Raji (cell line): ENCODE measurements around the gene ZEB2.

Source experiments
- POLR2A ChIP-seq: IDR thresholded peaks from 2 replicates; pipeline ENCODE4 v1.6.1; 2011; ENCODE audit warnings: low read depth, low read length, control low read depth; ENCODE audit not compliant: insufficient read depth

ZEB2 gene

DNA sequence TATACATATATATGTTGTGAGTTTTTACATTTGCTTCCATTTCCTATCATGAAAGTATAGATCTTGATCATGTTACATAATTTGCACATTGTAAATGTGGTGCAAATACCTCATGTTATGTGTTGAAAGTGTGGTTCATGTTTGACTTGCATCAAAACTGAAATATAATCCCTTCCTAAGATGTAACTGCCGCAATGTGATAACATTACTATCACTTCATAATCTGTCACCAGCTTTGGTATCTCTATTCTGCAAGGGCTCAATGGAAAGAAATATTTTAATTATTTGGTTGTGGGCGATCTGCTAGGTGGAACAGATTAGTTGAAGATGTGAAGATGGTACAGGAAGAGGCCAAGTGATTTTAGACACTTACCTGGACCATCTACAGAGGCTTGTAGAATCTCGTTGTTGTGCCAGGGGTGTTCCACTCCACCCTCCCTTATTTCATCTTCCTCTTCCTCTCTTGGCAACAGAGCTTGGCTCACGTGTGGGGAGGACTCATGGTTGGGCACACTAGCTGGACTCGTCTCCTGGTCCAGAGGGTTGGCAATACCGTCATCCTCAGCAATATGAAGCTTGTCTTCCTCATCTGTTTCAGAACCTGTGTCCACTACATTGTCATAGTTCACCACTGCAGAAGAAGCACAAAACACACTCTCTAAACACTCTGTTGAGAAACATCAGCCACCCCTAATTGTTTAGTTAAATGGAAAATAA, 90.4 kb downstream of the ZEB2 start:
- TF ChIP-seq POLR2A: no peak

DNA sequence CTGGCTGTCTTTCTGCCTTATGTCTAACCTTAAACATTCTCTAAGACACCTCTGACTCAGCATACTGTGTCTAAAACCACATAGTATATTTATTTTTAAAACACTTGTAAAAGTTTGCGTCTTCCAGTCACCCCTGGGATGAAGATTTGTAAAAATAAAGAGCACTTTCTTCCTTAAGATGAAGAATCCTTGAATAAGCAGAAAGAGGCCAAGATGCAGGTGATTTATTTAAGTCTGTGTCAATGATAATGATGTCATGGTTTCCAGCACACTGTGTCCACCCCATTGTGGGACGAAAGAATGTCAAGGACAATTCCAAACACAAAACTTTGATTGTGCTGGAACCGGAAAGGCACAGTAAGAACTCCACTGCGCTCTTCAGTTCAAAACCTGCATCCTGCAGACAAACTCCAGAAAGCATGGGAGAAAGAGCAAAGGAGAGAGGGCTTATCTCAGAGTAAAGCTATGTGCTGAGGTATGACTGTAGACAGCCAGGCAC, 92.9 kb downstream of the ZEB2 start:
- TF ChIP-seq POLR2A: no peak

DNA sequence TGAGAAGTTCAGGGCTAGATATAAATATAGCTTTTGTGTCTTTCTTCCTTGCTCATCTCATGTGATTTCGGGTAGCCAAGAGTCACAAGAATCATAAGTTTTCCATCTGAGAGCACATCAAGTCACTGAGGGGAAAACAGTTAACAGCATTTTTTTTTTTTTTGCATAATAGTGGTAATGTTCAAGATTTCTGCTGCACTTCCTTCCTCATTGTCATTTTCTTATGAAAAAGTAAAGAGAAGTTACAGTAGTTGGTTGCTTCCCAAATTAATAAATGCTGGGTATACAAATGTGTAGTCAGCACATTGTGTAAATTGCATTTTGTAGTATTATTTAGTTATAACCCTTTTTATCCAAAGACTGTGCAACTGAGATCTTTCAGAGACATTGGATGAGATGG, 93.6 kb downstream of the ZEB2 start:
- TF ChIP-seq POLR2A: no peak

DNA sequence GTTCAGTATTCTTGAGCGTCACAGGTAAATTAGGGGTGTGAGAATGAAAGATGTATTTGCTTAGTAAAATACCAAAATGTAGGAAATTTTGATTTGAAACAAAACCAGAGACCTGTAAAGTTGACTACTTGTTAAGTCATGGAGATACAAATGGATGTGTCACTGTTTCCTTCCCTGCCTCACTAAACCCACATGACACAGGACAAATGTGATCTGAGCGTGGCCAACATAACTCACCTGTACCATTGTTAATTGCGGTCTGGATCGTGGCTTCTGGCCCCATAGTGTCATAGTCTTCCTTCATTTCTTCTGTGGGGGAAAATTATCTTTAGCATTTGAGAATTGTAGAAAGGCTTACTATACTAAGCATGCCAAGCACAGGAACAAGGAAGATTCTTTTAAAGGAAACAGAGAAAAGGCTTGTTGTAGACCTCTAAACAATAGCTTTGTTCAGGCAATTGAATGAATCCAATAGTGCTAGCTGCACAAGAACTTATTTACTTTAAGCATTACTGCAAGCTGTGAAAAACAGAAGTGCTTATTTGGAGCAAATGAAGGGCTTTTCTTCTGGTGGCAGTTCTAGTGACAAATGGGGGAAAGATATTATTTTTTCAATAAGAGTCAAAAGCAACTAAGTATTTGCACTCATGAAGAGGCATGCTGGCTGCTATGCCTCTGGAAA, 95.2 kb downstream of the ZEB2 start:
- no peak for TF ChIP-seq POLR2A

DNA sequence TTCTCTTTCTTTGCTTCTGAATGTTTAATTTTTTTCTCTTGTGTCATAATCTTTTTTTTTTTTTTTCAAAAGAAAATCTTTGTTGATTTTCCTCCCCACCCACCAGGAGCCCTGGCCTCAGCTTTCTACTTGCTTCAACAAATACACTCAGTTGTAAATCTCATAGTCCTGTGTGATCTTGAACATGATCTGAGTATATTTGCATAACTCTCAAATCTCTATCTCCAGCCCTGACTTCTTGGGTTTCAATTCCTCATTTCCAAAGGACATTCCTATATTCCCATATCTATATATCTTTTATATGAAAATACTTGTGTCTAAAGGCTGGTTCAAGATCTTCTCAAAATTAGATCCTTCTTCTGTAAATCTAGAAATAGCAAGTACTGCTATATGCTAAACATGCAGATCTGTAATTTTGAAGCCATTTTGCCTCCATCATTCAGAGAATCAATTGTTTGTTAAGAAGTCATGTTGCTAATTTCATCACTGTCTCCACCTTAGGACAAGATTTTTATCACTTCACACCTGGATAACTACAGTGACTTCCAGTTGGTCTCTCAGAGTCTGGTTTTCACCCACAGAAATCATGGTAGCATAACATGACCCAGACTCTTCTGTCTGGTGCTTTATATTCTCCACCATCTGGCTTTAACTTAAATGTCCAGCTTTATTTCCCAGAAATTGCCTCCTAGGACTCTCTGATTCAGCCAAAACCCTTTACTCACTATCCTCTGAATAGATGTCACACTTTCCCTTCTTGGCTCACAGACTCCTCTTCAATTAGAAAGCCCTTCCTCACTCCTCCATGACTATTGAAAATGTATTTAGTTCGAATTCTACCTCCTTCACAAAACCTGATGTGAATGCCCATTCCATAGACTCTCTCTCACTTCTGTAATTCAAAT, 98.1 kb downstream of the ZEB2 start:
- no peak for TF ChIP-seq POLR2A

DNA sequence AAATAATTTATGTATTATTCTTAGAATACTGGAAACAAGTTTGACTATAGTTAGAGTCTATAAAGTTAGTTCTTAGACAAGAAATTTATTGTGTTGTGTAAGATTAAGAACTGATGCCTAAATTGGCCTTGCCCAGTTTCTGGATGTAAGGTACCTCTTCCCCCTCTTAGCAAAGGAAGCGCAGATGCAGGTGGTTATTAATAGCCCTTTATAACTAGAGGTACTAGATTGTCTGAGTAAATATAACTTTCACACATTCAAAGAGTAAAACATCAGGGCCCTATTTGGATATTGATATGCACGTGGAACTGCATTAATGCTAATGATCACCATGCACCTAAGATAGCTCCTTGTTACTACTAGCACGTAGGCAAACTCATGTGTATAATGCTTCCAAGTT, 100.7 kb downstream of the ZEB2 start:
- TF ChIP-seq POLR2A: no peak

DNA sequence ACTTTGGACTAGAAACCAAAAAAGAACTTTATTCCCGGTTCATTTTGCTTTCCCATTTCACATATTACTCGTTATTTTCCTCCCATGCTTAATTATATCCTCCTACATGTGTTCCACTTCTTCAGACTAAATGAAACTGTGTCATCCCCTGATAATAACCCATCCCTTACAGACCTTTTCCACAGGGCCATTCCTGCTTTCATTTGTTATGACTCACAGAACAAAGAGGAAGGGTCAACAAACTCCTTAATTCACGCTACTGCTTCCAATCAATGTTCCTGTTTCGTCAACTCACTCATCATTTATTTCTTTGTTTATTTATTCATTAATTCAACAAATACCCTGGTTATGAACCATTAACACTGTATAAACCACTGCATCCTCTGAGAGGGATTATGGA, 104.5 kb downstream of the ZEB2 start:
- no peak for TF ChIP-seq POLR2A

DNA sequence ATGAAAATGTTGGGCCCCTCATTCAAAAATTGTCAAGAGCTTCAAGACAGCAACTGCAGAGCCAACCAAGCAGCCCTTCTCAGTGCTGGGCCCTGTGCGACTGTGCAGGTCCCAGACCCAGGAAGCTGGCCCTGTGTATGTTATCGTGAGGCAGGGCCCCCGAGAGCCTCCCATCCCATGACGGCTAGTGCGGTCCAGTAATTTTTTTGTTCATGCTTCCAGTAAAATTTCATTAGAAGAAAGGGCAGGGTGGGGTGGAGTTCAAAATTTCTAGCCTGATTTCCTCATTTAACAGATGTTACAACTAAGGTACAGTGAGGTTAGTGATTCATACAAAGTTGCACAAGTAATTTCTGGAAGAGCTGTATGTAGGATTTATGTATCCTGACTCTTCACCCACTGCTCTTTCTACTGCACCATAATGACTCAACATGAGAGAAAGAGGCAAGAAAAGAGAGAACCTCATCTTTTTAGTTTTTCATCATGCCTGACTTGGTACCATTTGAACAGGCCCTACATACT, 105.5 kb downstream of the ZEB2 start:
- no peak for TF ChIP-seq POLR2A

DNA sequence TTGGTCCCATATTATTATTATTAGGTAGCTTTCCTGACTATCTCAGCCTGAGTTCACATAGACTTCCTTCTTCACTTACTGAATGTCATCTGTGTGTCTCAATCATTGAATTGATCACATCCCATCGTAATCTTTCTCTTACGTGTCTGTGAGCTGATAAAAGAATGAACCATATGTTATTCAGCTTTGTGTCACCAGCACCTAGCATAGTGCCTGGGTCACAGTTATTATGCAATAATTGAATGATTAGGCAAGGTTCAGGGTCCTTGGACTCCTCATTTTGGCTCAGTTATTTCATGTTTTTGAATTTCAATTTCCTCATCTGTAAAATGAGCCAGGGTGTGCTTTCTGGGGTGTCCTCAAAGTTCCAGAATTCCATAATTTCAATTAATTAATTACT, 107.2 kb downstream of the ZEB2 start:
- TF ChIP-seq POLR2A: no peak

DNA sequence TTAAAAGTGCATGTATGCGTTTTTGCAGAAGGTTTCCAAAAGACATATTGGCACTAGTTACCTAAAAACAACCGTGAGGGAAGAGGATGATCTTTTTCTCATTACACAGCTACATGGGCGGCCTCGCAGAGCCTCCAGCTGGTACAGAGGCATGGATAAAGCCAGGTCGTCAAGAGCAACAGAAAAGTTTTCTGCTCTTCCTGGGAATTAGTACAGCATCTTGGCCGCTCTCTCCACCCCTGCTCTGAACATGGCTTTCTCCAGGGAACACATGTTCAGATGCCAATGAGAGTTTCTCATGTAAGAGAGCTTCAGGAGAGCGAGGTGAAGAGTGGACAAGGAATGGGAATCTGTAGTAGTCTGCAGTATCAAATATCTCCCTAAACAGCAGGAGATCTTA, 108.4 kb downstream of the ZEB2 start:
- no peak for TF ChIP-seq POLR2A

DNA sequence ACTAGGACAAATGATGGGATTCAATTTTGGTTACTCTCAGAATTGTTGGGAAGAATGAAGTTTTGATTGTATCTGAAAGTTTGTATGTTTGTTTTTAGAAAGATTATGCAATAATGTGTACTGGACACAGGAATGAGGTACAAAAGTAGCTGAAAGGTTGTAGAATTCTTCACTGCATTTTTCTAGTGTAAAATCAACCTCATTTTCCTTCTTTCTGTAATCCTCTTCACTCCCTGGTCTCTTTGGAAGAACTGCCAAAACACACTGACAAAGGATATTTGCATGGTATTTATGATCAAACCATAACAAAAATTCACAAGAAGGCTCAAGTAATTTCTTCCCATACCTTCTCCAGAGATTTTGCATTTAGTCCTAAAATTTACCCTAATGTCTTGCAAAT, 110.7 kb downstream of the ZEB2 start:
- TF ChIP-seq POLR2A: no peak

DNA sequence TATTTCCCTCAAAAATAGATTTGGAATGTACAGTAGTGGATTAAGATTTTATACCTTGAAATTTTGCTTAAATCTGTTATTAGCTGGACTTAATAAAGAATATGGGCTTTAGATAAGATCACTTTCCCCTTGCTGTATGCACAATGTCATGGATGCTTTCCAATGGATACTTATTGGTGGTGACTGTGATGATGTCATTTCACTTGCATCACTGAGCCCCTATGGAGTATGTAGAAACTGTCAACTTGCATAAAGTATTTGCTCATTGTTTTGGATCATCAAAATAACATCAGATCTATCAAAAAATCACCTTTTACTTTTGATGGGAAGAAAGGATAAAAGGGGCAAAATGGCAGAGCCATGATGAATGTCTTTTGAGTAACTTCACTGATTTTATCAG, 112.7 kb downstream of the ZEB2 start:
- no peak for TF ChIP-seq POLR2A

DNA sequence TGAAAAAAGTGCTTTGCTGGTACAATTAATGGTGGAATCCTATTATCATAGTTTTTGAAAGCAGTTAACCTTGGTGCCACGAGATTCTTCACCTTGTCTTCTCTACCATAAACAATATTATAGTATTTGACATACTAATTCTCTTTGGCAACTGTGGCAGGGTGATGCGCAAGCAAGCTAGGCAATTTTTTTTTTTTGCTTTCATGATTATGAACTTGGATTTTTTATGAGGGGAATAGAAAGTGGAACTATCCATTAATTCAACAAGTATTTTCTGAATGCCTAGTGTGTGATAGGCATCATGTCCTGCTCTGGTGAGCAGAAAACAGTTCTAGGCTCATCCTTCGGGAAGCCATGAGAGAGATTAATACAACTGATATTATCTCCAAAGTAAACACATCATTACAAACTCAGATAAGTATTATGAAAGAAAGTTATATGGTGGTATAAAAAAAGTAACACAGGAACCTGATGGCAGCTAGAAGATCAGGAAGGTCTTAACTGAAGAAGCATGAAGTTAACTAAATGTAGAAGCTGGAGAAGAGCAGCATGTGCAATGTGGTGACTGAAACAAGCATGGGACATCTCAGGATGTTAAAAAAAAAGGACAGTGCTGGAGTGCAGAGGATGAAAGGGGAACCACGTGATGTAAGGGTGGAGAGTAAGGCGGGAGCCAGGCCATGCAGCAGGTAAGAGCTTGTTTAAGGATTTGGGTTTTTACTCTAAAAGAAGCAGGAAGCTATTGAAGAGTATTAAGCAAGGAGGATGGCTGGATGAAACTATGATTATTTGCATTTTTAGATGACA, 113.7 kb downstream of the ZEB2 start:
- no peak for TF ChIP-seq POLR2A

DNA sequence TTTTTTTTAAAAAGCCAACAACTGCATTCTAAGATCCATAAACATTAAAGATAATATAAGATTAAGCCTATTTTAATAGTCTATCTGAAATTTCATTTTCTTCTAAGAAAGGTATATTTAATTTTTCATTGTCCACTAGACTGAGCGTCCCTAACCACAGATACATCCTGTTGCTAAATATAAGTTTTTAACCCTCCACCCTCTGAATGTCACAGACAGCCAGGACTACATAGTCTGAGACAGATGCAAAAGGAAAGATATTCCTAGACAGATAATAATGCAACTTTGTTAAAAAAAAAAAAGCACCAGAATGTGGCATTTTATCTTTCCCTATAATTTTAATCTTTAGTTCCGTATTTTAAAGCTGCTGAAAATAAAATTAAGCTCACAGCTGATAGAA, 114.6 kb downstream of the ZEB2 start:
- TF ChIP-seq POLR2A: no peak

DNA sequence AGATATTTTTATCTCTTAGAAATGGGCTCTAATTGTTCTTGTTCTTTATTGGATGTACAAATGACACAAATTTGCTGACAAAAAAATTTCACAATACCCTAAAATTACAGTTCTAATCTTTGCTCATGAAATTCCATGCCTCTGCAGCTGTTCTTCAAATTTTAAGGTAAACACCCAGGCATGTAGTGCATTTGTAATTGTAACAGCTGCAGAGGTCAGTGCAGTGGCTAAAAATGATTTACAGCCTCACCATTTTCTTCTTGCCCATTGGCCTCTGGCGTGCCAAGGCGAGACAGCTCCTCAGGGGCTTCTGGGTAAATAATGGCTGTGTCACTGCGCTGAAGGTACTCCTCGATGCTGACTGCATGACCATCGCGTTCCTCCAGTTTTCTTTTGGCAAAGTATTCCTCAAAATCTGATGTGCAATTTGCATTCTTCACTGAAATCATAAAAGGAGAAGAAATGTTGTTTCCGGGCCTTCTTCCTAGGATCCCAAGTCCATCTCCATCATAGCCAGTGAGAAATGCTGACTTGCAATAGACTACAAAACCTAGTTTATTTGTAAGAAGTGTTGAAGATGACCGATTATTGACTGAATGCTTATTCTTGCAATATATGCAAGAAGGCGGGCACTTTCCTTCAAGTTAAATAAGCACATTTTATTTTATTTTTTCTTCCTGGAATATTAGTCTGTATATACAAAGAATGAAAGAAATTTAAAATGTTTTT, 115.2 kb downstream of the ZEB2 start:
- no peak for TF ChIP-seq POLR2A

DNA sequence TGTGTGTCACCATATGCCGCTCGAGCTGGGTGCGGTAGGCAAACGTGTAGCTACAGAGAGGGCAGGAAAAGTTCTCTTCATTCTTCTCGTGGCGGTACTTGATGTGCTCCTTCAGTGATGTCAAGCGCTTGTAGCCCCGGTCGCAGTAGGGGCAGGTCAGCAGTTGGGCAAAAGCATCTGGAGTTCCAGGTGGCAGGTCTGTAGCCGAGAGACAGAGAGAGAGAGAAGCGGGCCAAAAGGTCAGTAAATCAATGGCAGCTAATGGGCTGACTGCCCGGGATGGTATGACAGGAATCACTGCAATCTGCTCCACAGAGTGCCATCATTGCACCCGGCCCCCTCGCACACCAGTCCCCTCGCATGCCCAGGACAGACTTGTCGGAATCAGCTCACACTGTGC, 116.0 kb downstream of the ZEB2 start:
- no peak for TF ChIP-seq POLR2A
